GM12875 (cell line): ENCODE results near the gene LRRC61.
"Not testable (repeated sequence)": the region's sequence is repeated elsewhere in the genome, so short reads cannot be mapped to it uniquely, and the experiment has no call there.

Experiments used
- H3K4me3 ChIP-seq: one replicate; pipeline ENCODE4 v1.5.1; 2011; ENCODE audit warnings: low read depth, low read length, control low read depth
- TF ChIP-seq, protein P1 (sequence below): IDR thresholded peaks from 2 replicates; pipeline ENCODE4 v1.5.1; 2011; ENCODE audit warnings: low read depth, mild to moderate bottlenecking, control low read depth, inconsistent platforms, low read length, moderate library complexity, borderline replicate concordance; ENCODE audit not compliant: insufficient read depth

LRRC61 gene

DNA sequence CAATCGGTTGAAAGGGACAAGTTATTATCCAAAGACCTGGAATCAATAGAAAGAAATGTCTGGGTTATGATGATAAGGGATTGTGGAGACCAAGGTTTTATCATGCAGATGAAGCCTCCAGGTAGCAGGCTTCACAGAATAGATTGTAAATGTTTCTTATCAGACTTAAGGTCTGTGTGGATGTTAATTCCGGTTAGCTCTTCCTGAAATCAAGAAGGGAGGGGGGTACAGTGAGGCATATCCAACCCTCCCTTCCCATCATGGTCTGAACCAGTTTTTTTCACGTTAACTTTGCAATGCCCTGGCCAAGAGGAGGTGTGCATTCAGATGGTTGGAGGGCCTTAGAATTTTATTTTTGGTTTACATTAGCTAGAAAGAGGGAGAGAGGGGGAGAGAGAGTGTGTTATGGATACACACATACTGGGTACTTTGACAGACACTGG is 9.8 kb upstream of the LRRC61 start:
- no peak overlapping the region for H3K4me3 ChIP-seq
- TF ChIP-seq, protein P1, sequence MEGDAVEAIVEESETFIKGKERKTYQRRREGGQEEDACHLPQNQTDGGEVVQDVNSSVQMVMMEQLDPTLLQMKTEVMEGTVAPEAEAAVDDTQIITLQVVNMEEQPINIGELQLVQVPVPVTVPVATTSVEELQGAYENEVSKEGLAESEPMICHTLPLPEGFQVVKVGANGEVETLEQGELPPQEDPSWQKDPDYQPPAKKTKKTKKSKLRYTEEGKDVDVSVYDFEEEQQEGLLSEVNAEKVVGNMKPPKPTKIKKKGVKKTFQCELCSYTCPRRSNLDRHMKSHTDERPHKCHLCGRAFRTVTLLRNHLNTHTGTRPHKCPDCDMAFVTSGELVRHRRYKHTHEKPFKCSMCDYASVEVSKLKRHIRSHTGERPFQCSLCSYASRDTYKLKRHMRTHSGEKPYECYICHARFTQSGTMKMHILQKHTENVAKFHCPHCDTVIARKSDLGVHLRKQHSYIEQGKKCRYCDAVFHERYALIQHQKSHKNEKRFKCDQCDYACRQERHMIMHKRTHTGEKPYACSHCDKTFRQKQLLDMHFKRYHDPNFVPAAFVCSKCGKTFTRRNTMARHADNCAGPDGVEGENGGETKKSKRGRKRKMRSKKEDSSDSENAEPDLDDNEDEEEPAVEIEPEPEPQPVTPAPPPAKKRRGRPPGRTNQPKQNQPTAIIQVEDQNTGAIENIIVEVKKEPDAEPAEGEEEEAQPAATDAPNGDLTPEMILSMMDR: no peak

DNA sequence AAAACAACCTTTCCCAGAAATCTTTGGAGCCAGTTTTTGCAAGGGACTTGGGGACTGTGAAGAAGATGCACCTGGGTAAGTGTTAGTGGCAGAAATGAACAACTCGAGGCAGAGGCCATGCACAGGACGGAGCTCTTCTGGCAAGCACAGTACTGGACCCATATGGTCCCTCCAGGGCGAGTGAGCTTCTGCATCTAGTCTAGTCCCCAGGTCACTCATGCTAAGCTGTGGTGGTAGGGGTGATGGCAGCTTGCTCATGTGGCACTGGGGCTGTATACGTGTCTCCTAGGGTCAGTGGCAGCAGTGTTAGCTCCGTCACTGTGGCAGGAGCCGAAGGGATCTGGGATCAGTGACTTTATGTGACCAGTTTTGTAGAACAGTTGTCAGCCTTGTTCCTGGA is 9.3 kb upstream of the LRRC61 start:
- TF ChIP-seq, protein P1: no peak

DNA sequence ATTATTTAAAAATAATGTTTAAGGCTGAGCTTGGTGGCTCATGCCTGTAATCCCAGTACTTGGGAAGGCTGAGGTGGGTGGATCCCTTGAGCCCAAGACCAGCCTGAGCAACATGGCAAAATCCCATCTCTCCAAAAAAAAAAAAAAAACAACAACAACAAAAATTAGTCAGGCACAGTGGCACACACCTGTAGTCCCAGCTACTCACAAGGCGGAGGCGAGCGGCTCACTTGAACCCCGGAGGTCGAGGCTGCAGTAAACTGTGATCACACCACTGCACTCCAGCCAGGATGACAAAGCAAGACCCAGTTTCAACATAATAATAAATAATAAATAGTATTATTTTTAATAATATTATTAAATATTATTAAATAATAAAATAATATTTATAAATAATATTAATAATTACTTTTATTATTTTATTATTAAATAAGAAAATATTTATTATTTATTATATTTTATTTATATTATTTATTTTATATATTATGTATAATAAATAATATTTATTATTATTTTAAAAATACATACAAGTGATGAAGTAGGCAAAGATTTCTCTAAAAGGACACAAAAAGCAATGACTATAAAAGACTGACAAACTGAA is 8.4 kb upstream of the LRRC61 start:
- TF ChIP-seq, protein P1: no peak
- no peak overlapping the region for H3K4me3 ChIP-seq

More for the DNA sequence above, 9.3 kb upstream of the LRRC61 start:
- no peak overlapping the region for H3K4me3 ChIP-seq

DNA sequence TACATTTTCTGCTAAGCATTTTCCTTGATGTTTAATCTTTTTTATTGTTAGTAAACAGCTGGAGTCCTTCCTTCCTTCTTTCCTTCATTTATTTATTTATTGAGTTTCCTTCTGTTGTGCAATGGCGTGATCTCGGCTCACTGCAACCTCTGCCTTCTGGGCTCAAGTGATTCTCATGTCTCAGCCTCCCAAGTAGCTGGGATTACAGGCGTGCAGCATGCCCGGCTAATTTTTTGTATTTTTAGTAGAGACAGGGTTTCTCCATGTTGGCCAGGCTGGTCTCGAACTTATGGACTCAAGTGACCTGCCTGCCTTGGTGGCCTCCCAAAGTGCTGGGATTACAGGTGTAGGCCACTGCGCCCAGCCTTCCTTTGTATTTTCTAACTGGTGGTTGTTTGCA is 6.2 kb upstream of the LRRC61 start:
- not testable (repeated sequence) for H3K4me3 ChIP-seq

DNA sequence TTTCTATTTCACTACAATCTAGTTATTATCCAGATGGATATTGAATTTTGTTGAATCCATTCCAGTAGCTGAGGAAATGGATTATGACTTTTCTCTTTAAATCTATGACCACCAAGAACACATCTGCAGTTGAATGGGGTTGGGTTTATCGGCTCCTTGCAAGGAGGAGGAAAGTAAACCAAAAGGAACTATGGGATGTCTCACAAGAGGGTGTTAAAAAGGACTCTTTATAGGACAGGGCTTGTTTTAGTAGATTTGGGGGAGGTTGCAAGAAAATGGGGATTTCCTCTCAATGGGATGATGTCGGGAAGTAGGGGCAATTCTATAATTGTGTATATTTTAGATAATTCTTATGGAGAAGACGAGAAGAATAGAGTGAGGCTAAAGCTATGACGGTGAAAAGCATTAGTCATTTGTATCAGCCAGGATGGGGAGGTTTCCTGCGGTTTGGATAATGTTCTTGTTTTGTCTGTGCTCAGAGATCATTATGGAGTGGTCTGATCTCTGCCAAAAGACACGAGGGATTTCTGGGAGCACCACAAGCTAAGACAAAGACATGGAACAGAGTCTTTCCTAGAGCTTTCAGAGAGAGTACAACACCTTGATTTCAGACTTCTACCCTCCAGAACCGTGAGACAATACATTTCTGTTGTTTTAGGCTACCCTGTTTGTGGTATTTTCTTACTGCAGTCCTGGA is 5.3 kb upstream of the LRRC61 start:
- TF ChIP-seq, protein P1: no peak
- H3K4me3 ChIP-seq: no peak overlapping the region

DNA sequence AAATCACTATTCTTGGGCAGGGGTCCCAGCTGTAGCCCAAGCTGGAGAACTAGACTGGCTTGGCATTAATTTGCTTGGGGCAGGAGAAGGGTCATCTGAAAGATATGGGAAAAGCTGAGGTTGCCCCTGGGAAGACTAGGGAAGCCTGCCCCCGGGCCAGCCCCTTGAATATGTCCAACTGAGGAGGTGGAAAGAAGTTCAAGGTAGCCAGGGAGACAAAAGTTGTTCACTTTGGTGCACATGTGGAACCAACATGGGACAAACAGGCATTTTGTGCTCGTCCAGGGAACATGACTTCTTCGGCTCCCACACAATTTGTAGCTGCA is 1.4 kb upstream of the LRRC61 start:
- TF ChIP-seq, protein P1: no peak
- peak overlapping the region; percentile 98 for H3K4me3 ChIP-seq

DNA sequence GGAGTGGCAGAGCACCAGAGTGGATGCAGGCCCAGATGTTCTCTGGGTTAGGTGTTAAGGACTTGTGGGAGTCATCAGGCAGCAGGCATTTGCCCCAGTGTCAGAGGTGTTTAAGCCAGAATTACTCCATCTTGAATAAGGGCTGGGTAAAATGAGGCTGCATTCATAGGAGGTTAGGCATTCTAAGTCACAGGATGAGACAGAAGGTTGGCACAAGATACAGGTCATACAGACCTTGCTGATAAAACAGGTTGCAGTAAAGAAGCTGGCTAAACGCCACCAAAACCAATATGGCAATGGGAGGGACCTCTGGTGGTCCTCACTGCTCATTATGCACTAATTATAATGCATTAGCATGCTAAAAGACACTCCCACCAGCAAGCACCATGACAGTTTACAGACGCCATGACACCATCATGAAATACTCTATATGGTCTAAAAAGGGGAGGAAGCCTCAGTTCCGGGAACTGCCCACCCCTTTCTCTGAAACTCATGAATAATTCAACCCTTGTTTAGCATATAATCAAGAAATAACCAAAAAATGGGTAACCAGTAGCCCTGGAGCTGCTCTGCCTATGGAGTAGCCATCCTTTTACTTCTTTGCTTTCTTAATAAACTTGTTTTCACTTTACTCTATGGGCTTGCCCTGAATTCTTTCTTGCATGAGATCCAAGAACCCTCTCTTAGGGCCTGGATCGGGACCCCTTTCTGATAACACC is 882 bp upstream of the LRRC61 start:
- TF ChIP-seq, protein P1: no peak
- H3K4me3 ChIP-seq: peak overlapping the region; percentile 98
